MCF 10A (cell line): ENCODE results near the gene PALLD. TPM values are rescaled to one million over a fixed set of nuclear protein-coding genes. Genes with fewer than 3 reads are reported as not detected.

ENCODE experiments used
- BruUV-seq: library from RNA; stranded (reverse); fragments of 400-500 nt; replicated peaks from 2 replicates; lab custom pipeline; 2021; lab: Mats Ljungman, UMichigan
- CTCF ChIA-PET: fragments of 300-600 bp; sonication (Branson Sonifier 250); formaldehyde crosslinking; extraction: SDS; loops from one replicate; lab custom pipeline; 2021; ENCODE audit warnings: antibody characterized with exemption, inconsistent platforms; lab: Yijun Ruan, JAX
- POLR2A ChIA-PET: fragments of 300-600, 350-650 bp; sonication (Branson Sonifier 250); formaldehyde crosslinking; extraction: SDS; loops from one replicate; lab custom pipeline; 2020; ENCODE audit warnings: antibody characterized with exemption, inconsistent platforms; lab: Yijun Ruan, JAX
- DNase-seq: peaks from one replicate; pipeline ENCODE4 v3.0.0-alpha.2; 2018; ENCODE audit not compliant: unreplicated experiment
- H3K27ac Mint-ChIP-seq: one replicate; pipeline ENCODE4 v1.8.0; 2022; ENCODE audit warnings: mild to moderate bottlenecking, low read depth, mixed read lengths; ENCODE audit not compliant: unreplicated experiment
- H3K27me3 Mint-ChIP-seq: one replicate; pipeline ENCODE4 v1.8.0; 2022; ENCODE audit warnings: mixed read lengths; ENCODE audit not compliant: insufficient read depth, unreplicated experiment
- H3K36me3 Mint-ChIP-seq: one replicate; pipeline ENCODE4 v1.8.0; 2022; ENCODE audit warnings: mild to moderate bottlenecking, moderate library complexity, mixed read lengths; ENCODE audit not compliant: insufficient read depth, unreplicated experiment
- H3K4me1 Mint-ChIP-seq: one replicate; pipeline ENCODE4 v1.8.0; 2022; ENCODE audit warnings: mixed read lengths; ENCODE audit not compliant: insufficient read depth, unreplicated experiment
- H3K4me3 Mint-ChIP-seq: one replicate; pipeline ENCODE4 v1.8.0; 2022; ENCODE audit warnings: mild to moderate bottlenecking, moderate library complexity, mixed read lengths; ENCODE audit not compliant: unreplicated experiment
- H3K9me3 Mint-ChIP-seq: one replicate; pipeline ENCODE4 v1.8.0; 2022; ENCODE audit warnings: mixed read lengths; ENCODE audit not compliant: unreplicated experiment
- CTCF ChIP-seq: fragments of 200-600 bp; IDR thresholded peaks from one replicate; pipeline ENCODE4 v1.8.0; 2022; ENCODE audit warnings: antibody characterized with exemption, mild to moderate bottlenecking; ENCODE audit not compliant: unreplicated experiment
- intact Hi-C: fragments of 100-400 bp; cut with micrococcal nuclease; formaldehyde crosslinking; loops from 2 replicates; pipeline ENCODE4 v1.14.1; 2022
- total RNA-seq: library from RNA; stranded (reverse); gene quantifications from 2 replicates; pipeline ENCODE4 v1.2.3, GENCODE V29; 2022

Gene PALLD
- total RNA-seq, 1 experiment from 2014 or later: 191 TPM

- TF ChIP-seq CTCF: no peak
- no TSS peak for BruUV-seq
- DNase-seq: no peak
- intact Hi-C loops: no loop called here
- no peak overlapping the region for H3K27ac Mint-ChIP-seq
- CTCF ChIA-PET: interaction anchor here (0.6 to 0.7 kb wide), 3 partner anchors 23 to 1935 kb away, joined by 3 to 4 read pairs (median 3); no protein-coding TSS in a partner anchor
- H3K9me3 Mint-ChIP-seq: no peaks in the 10 kb centered on the region
- H3K27me3 Mint-ChIP-seq: no peaks in the 10 kb centered on the region
- POLR2A ChIA-PET: interaction anchor here (1.1 to 1.2 kb wide), 3 partner anchors 10 to 23 kb away, joined by 3 to 5 read pairs (median 3); no protein-coding TSS in a partner anchor
- H3K36me3 Mint-ChIP-seq: no peaks in the 10 kb centered on the region
- H3K4me1 Mint-ChIP-seq: peaks cover 18% of the 10 kb centered on the region
- no peak overlapping the region for H3K4me3 Mint-ChIP-seq
Observed at GRCh38 chr4:168614281-168615057, 117.6 kb downstream of the PALLD start.

- POLR2A ChIA-PET: interaction anchor here (0.9 to 1.2 kb wide), 2 partner anchors 10 to 16 kb away, joined by 3 read pairs; no protein-coding TSS in a partner anchor
- Mint-ChIP-seq H3K36me3 (no peaks in the 10 kb centered on the region), H3K4me1 (peaks cover 20% of the 10 kb centered on the region), H3K27me3 (no peaks in the 10 kb centered on the region), H3K9me3 (no peaks in the 10 kb centered on the region), H3K27ac (no peak overlapping the region), H3K4me3 (no peak overlapping the region)
- CTCF ChIA-PET: interaction anchor here (0.6 to 0.7 kb wide), 4 partner anchors 31 to 609 kb away, joined by 3 to 4 read pairs (median 3); no protein-coding TSS in a partner anchor
- TF ChIP-seq CTCF: no peak
- DNase-seq: peak; percentile 60
- intact Hi-C loops: no loop called here
- BruUV-seq: no TSS peak
Observed at GRCh38 chr4:168615294-168616065, 118.6 kb downstream of the PALLD start.

GRCh38 chr4:168618577-168619265, 121.9 kb downstream of the PALLD start:
- TF ChIP-seq CTCF: no peak
- Mint-ChIP-seq H3K27me3 (no peaks in the 10 kb centered on the region), H3K27ac (no peak overlapping the region), H3K9me3 (no peaks in the 10 kb centered on the region), H3K4me1 (peaks cover 23% of the 10 kb centered on the region), H3K4me3 (no peak overlapping the region), H3K36me3 (no peaks in the 10 kb centered on the region)
- CTCF ChIA-PET: interaction anchor here (0.7 to 1.6 kb wide), 2 partner anchors 8 to 12 kb away, joined by 3 to 5 read pairs; no protein-coding TSS in a partner anchor
- DNase-seq: no peak
- POLR2A ChIA-PET: interaction anchor here (1.3 kb wide), 1 partner anchor 14 kb away, joined by 4 read pairs; no protein-coding TSS in a partner anchor
- intact Hi-C loops: no loop called here
- BruUV-seq: no TSS peak
